Peyer's patch (tissue), 4 donors: ENCODE results near the gene BMPR1A.

Experiments
- CTCF ChIP-seq, 6 experiments: fragments of 450-650 bp in 4 of 6; fragments of 200-600 bp in 2 of 6; sonication (generic) in 1 of 6; IDR thresholded peaks; one replicate each; pipeline ENCODE4 v1.5.1; 2017 to 2019; ENCODE audit warnings: antibody characterized with exemption in 6 of 6, mild to moderate bottlenecking in 3 of 6, moderate library complexity in 1 of 6
- POLR2A ChIP-seq, 2 donors: fragments of 450-650 bp; IDR thresholded peaks; one replicate each; pipeline ENCODE4 v1.5.1; 2017; ENCODE audit warnings: antibody characterized with exemption in 2 of 2, mild to moderate bottlenecking in 2 of 2, moderate library complexity in 2 of 2

DNA sequence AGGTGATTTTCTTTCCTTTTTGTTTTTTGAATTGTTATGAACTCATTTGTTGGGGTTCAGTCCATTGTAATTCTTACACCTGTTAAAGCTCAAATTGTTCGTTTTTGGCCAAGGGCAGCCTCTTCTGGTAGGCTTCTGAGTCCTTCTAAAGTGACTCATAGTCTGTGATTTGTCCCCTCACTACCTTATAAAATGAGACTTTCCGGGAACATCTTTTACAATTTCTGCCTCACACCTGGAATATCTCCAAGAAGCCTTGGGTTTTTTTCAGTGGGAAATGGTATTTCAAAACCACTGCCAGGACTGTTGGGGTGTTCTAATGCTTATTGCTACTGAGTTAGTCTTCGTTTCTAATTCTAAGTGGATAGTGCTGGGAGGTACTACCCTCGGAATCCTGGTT, 56.7 kb downstream of the BMPR1A start:
- no peak for TF ChIP-seq POLR2A (IDR thresholded peaks at IDR 0.05)
- TF ChIP-seq CTCF (IDR thresholded peaks at IDR 0.05) = no peak
